ENCODE data around the gene OTULINL. TPM values are rescaled to one million over a fixed set of nuclear protein-coding genes. Genes with fewer than 3 reads are reported as not detected.

The OTULINL gene
- total and polyA plus RNA-seq, 2 donors from 2014 or later, result 7.1 to 10.8 TPM

DNA sequence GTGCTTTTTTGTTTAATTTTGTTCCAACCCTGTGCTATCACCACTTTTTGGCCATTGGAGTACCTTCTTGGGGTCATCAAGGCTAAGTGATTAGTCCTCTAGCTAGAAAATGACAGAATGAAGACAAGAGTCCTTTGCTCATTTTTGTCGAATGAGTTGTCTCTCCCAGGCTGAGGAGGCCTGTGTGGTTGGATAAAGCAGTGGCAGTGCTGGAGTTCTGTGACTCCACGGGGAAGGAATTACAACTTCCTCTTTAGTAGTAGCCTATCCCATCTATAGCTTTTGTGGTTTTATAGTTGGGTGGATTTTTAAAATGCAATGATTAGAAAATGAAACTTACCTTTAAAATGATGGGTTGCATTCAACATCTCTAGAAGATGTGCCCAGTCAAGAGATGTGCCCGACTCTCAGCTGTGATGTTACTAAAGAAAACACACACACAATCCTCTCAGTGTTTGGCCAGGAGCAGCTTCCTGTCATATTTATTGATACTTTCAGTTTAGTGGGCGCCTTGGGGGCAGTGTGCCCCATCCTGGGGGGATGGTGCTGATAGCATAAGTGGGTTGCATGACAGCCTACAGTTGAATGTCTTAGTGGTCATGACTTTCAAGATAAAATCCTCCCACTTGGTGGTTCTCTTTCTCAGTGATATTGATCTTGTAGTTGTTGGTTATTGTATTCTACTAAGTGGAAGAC is 11.9 kb downstream of the OTULINL start:
- no peak for FAIRE-seq
- TF ChIP-seq, protein P1, sequence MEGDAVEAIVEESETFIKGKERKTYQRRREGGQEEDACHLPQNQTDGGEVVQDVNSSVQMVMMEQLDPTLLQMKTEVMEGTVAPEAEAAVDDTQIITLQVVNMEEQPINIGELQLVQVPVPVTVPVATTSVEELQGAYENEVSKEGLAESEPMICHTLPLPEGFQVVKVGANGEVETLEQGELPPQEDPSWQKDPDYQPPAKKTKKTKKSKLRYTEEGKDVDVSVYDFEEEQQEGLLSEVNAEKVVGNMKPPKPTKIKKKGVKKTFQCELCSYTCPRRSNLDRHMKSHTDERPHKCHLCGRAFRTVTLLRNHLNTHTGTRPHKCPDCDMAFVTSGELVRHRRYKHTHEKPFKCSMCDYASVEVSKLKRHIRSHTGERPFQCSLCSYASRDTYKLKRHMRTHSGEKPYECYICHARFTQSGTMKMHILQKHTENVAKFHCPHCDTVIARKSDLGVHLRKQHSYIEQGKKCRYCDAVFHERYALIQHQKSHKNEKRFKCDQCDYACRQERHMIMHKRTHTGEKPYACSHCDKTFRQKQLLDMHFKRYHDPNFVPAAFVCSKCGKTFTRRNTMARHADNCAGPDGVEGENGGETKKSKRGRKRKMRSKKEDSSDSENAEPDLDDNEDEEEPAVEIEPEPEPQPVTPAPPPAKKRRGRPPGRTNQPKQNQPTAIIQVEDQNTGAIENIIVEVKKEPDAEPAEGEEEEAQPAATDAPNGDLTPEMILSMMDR (IDR thresholded peaks at IDR 0.05; ENCODE audit: borderline replicate concordance, extremely low read depth, insufficient read depth), result no peak
- Histone ChIP-seq H3K27ac (ENCODE audit: low read depth in 2 of 2, low read length in 2 of 2) (no peak overlapping the region), H3K36me3 (ENCODE audit: control insufficient read depth in 2 of 3, insufficient read depth in 3 of 3, low read length in 3 of 3) (no peaks in the 10 kb centered on the region), H3K4me3 (ENCODE audit: low read length in 3 of 3) (no peak overlapping the region), H3K9ac (ENCODE audit: low read length in 3 of 3) (no peak overlapping the region), H3K9me3 (ENCODE audit: control insufficient read depth in 2 of 3, insufficient read depth in 1 of 3, low read length in 3 of 3) (no peaks in the 10 kb centered on the region), H3K4me1 (ENCODE audit: control insufficient read depth in 2 of 3, insufficient read depth in 2 of 3, low read depth in 1 of 3, low read length in 3 of 3) (no peaks in the 10 kb centered on the region), H3K27me3 (ENCODE audit: control insufficient read depth, insufficient read depth, low read length) (no peaks in the 10 kb centered on the region)
- intact Hi-C loops (cut with DNase I), result no loop called here
- DNase-seq, result no peak

GRCh38 chr5:14594378-14595074 is 12.9 kb downstream of the OTULINL start:
- no peaks in the 10 kb centered on the region for H3K4me1 ChIP-seq (ENCODE audit: control insufficient read depth in 2 of 3, insufficient read depth in 2 of 3, low read depth in 1 of 3, low read length in 3 of 3)
- FAIRE-seq, result no peak
- no peak overlapping the region for H3K27ac ChIP-seq (ENCODE audit: low read depth in 2 of 2, low read length in 2 of 2)
- H3K4me3 ChIP-seq (ENCODE audit: low read length in 3 of 3), result no peak overlapping the region
- intact Hi-C loops (cut with DNase I), result no loop called here
- H3K27me3 ChIP-seq (ENCODE audit: control insufficient read depth, insufficient read depth, low read length), result no peaks in the 10 kb centered on the region
- H3K9me3 ChIP-seq (ENCODE audit: control insufficient read depth in 2 of 3, insufficient read depth in 1 of 3, low read length in 3 of 3), result no peaks in the 10 kb centered on the region
- H3K36me3 ChIP-seq (ENCODE audit: control insufficient read depth in 2 of 3, insufficient read depth in 3 of 3, low read length in 3 of 3), result no peaks in the 10 kb centered on the region
- H3K9ac ChIP-seq (ENCODE audit: low read length in 3 of 3), result no peak overlapping the region
- TF ChIP-seq, protein P1 (IDR thresholded peaks at IDR 0.05; ENCODE audit: borderline replicate concordance, extremely low read depth, insufficient read depth), result no peak
- no peak for DNase-seq

DNA sequence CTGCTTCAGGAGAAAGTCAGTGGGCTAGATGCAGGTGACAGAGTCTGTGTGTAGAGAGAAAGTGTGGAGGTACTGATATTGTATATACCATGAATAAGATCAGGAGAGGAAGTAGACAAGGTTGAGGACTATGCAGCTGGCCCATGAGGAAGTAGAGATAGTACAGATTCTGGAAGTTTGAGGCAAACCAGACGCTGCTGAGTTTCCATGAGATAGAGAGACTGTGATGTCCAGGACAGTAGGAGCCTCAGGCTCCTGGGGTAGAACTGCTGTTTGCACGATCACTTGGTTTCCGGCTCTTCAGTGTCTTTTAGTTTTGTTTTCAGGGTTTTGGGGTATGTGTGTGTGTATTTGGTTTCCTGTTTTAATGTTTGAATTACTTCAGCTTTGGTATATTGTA is 13.6 kb downstream of the OTULINL start:
- intact Hi-C loops (cut with DNase I), result no loop called here
- H3K36me3 ChIP-seq (ENCODE audit: control insufficient read depth in 2 of 3, insufficient read depth in 3 of 3, low read length in 3 of 3), result no peaks in the 10 kb centered on the region
- no peaks in the 10 kb centered on the region for H3K9me3 ChIP-seq (ENCODE audit: control insufficient read depth in 2 of 3, insufficient read depth in 1 of 3, low read length in 3 of 3)
- H3K4me3 ChIP-seq (ENCODE audit: low read length in 3 of 3), result no peak overlapping the region
- DNase-seq (no peak), FAIRE-seq (no peak)
- H3K9ac ChIP-seq (ENCODE audit: low read length in 3 of 3), result no peak overlapping the region
- H3K27ac ChIP-seq (ENCODE audit: low read depth in 2 of 2, low read length in 2 of 2), result no peak overlapping the region
- TF ChIP-seq, protein P1 (IDR thresholded peaks at IDR 0.05; ENCODE audit: borderline replicate concordance, extremely low read depth, insufficient read depth), result no peak
- no peaks in the 10 kb centered on the region for H3K27me3 ChIP-seq (ENCODE audit: control insufficient read depth, insufficient read depth, low read length)
- no peaks in the 10 kb centered on the region for H3K4me1 ChIP-seq (ENCODE audit: control insufficient read depth in 2 of 3, insufficient read depth in 2 of 3, low read depth in 1 of 3, low read length in 3 of 3)

Data from kidney (tissue), 14 donors.